ENCODE data around the gene MFAP3. TPM values are rescaled to one million over a fixed set of nuclear protein-coding genes. Genes with fewer than 3 reads are reported as not detected.

MFAP3 gene
- total RNA-seq, 1 donor from 2014 or later: 29.4 TPM

GRCh38 chr5:154084062-154084639, 45.4 kb downstream of the MFAP3 start:
- no peak for TF ChIP-seq CTCF (IDR thresholded peaks at IDR 0.05; ENCODE audit: borderline replicate concordance)
- intact Hi-C loops (cut with micrococcal nuclease): no loop called here
- H3K27ac ChIP-seq (replicated peaks): no peak overlapping the region

GRCh38 chr5:154086146-154086545, 47.4 kb downstream of the MFAP3 start:
- H3K4me3 ChIP-seq: no peak overlapping the region
- no peaks in the 10 kb centered on the region for H3K9me3 ChIP-seq (replicated peaks)
- no peak for TF ChIP-seq CTCF (IDR thresholded peaks at IDR 0.05; ENCODE audit: borderline replicate concordance)
- no peaks in the 10 kb centered on the region for H3K27me3 ChIP-seq (ENCODE audit: low read depth)
- H3K27ac ChIP-seq (replicated peaks): no peak overlapping the region
- no peak for DNase-seq
- H3K4me1 ChIP-seq: peaks cover 26% of the 10 kb centered on the region
- H3K36me3 ChIP-seq: no peaks in the 10 kb centered on the region
- intact Hi-C loops (cut with micrococcal nuclease): no loop called here

More at GRCh38 chr5:154084062-154084639, 45.4 kb downstream of the MFAP3 start:
- peaks cover 18% of the 10 kb centered on the region for H3K4me1 ChIP-seq
- no peaks in the 10 kb centered on the region for H3K36me3 ChIP-seq
- H3K27me3 ChIP-seq (ENCODE audit: low read depth): no peaks in the 10 kb centered on the region
- DNase-seq: no peak
- H3K9me3 ChIP-seq (replicated peaks): no peaks in the 10 kb centered on the region
- no peak overlapping the region for H3K4me3 ChIP-seq

- no peaks in the 10 kb centered on the region for H3K9me3 ChIP-seq (replicated peaks)
- DNase-seq: peak; percentile 45
Measured at GRCh38 chr5:154086641-154087040, 47.9 kb downstream of the MFAP3 start.

GRCh38 chr5:154087260-154087659, 48.5 kb downstream of the MFAP3 start:
- Histone ChIP-seq H3K27me3 (ENCODE audit: low read depth) (no peaks in the 10 kb centered on the region), H3K27ac (replicated peaks) (peak overlapping the region; percentile 4), H3K4me3 (no peak overlapping the region), H3K36me3 (no peaks in the 10 kb centered on the region), H3K9me3 (replicated peaks) (no peaks in the 10 kb centered on the region), H3K4me1 (peaks cover 37% of the 10 kb centered on the region)
- DNase-seq: no peak
- intact Hi-C loops (cut with micrococcal nuclease): no loop called here
- peak; percentile 18 for TF ChIP-seq CTCF (IDR thresholded peaks at IDR 0.05; ENCODE audit: borderline replicate concordance)

More at GRCh38 chr5:154086641-154087040, 47.9 kb downstream of the MFAP3 start:
- Histone ChIP-seq H3K4me1 (peaks cover 31% of the 10 kb centered on the region), H3K27ac (replicated peaks) (peak overlapping the region; percentile 4), H3K36me3 (no peaks in the 10 kb centered on the region), H3K27me3 (ENCODE audit: low read depth) (no peaks in the 10 kb centered on the region), H3K4me3 (no peak overlapping the region)
- TF ChIP-seq CTCF (IDR thresholded peaks at IDR 0.05; ENCODE audit: borderline replicate concordance): no peak
- intact Hi-C loops (cut with micrococcal nuclease): no loop called here

- intact Hi-C loops (cut with micrococcal nuclease): no loop called here
- no peak for TF ChIP-seq CTCF (IDR thresholded peaks at IDR 0.05; ENCODE audit: borderline replicate concordance)
Measured at GRCh38 chr5:154088801-154089200, 50.0 kb downstream of the MFAP3 start.

More at GRCh38 chr5:154088801-154089200, 50.0 kb downstream of the MFAP3 start:
- no peaks in the 10 kb centered on the region for H3K36me3 ChIP-seq
- no peaks in the 10 kb centered on the region for H3K9me3 ChIP-seq (replicated peaks)
- peaks cover 50% of the 10 kb centered on the region for H3K4me1 ChIP-seq
- H3K27me3 ChIP-seq (ENCODE audit: low read depth): no peaks in the 10 kb centered on the region
- H3K27ac ChIP-seq (replicated peaks): no peak overlapping the region
- no peak overlapping the region for H3K4me3 ChIP-seq
- no peak for DNase-seq
